ACHN (cell line): ENCODE measurements around the gene TPD52L2.
"Not testable (repeated sequence)": the region's sequence is repeated elsewhere in the genome, so short reads cannot be mapped to it uniquely, and the experiment has no call there.

Source experiments
- DNase-seq: peaks from one replicate; pipeline ENCODE4 v3.0.0-alpha.2; 2015
- in situ Hi-C: cut with HindIII; loops from 2 replicates; pipeline ENCODE4 v1.10.0; 2017; ENCODE audit warnings: low sequenced_read_pairs, low pct_ligation_motif_present, low pct_unique_long_range_greater_than_20kb

Gene TPD52L2

GRCh38 chr20:63851548-63851943 lies 13.5 kb upstream of the TPD52L2 start:
- in situ Hi-C loops = loop anchor here (25.0 kb wide), 1 partner anchor 264 kb away; no protein-coding TSS in a partner anchor
- not testable (repeated sequence) for DNase-seq

DNA sequence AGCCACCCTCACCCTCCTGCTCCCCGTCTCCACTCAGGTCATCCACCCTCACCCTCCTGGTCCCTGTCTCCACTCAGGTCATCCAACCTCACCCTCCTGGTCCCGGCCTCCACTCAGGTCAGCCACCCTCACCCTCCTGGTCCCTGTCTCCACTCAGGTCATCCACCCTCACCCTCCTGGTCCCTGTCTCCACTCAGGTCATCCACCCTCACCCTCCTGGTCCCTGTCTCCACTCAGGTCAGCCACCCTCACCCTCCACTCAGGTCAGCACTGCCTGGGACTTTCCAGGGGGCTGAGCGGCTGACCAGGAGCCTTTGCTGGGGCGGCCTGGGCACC lies 11.4 kb upstream of the TPD52L2 start:
- DNase-seq = not testable (repeated sequence)
- in situ Hi-C loops = loop anchor here (25.0 kb wide), 1 partner anchor 266 kb away; no protein-coding TSS in a partner anchor

DNA sequence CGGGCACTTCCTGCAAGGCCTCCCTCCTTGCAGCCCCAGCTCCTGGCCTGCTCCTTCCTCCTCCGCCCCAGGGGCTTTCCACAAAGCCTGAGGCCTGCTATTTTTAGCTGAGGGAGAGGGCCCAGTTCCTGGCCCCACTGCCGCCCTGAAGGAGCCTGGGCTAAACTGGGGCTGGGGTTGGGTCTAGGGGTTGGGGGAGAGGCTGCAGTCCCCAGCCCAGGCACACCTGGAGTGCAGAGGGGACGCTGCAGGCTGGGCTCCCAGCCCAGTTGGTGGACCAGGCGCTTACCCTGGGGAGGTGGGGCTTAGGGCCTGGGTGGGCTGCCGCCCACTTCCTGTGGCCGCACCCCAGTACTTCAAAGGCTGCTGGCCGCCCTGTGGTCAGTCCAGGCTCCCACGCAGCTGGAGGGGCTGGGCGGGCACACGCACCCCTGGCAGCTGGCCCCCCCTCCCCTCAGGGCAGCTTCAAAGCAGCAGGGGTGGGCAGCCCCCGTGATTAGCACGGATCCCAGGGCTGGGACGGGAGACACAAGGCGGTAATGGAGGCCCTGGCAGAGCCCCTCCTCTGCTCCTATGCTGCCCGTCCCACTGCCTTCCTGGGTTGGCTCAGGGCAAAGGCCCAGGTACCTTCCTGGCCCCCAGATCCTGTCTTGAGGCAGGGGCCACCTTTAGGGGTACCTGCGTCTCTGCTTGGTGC lies 10.9 kb upstream of the TPD52L2 start:
- no peak for DNase-seq
- in situ Hi-C loops = loop anchor here (25.0 kb wide), 1 partner anchor 267 kb away; no protein-coding TSS in a partner anchor

DNA sequence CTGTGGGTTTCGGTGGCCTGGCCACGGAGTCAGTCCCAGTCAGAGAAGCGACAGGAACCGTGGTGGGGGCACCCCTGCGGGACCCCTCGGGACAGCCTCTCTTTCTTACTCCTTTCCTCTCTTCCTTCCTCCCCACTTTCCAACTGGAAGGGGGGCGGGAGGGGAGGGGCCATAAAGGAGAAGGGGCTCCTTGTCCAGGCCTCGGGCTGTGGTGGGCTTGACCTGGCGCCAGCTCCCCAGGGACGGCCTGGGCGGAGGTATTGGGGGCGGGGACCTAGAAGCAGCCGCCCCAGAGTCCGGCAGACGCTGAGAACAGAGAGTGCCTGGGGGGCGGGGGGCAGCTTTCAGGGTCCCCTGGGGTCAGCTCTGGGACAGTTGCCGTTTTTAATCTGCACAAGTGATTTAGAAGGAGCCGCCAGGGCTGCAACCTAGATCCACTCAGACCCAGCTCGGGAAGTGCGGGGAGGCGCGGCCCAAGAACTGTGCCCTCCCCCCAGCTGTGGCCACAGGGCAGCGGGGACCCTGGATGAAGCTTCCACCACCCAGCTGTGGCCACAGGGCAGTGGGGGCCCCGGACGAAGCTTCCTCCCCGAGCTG lies 10.2 kb upstream of the TPD52L2 start:
- in situ Hi-C loops = loop anchor here (25.0 kb wide), 1 partner anchor 268 kb away; no protein-coding TSS in a partner anchor
- no peak for DNase-seq

DNA sequence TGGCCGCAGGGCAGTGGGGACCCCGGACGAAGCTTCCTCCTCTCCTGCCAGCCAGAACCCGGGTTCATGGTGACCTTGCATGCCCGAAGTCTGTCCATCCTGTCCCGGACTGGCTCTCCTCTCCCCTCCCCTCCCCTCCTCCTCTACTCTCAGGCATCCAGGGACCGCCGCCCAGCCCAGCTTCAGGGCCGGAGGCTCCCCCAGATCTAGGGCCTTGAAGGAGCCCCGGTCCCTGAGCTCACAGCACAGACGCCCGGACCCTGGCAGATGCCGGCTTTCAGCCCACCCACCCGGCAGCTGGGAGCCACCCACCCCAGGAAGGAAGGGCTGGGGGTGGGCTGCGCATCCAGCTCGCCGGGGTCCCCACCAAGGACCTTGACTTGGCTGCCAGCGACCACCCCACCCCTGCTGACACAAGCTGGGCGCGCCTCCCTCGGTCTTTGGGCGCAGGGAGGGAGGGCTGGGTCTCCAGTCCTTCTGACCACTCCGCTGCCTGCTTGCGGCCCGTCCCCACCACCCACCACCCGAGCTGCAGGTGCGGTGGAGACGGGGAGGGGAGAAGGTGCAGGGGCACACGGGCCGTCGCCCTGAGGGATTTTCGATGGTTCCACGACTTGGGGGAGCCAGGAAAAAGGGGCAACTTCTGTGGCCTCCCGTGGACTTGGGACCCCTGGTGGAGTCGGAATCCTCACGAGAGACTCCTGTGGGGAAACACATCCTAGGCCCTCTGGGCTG lies 9.5 kb upstream of the TPD52L2 start:
- in situ Hi-C loops = loop anchor here (25.0 kb wide), 1 partner anchor 268 kb away; no protein-coding TSS in a partner anchor
- DNase-seq = no peak

DNA sequence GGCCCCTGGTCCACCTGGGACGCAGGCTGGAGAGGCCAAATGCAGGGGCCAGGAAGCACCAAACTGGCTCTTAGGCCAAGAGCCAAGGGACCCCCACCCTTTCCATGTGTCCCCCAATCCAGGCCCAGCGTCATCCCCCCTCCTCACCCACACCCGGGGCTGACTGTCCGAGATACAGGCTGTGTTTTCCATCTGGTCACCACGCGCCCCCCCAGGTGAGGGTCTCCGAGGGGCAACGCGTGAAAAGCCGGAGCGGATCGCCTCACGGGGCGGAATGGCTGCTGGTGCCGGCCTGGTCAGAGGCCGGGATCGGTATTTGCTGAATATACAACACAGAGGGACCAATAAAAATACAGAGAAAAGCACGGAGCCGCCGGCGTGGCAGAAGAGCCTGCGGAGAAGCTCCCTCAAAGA lies 9.0 kb upstream of the TPD52L2 start:
- DNase-seq = no peak
- in situ Hi-C loops = loop anchor here (25.0 kb wide), 1 partner anchor 269 kb away; no protein-coding TSS in a partner anchor

DNA sequence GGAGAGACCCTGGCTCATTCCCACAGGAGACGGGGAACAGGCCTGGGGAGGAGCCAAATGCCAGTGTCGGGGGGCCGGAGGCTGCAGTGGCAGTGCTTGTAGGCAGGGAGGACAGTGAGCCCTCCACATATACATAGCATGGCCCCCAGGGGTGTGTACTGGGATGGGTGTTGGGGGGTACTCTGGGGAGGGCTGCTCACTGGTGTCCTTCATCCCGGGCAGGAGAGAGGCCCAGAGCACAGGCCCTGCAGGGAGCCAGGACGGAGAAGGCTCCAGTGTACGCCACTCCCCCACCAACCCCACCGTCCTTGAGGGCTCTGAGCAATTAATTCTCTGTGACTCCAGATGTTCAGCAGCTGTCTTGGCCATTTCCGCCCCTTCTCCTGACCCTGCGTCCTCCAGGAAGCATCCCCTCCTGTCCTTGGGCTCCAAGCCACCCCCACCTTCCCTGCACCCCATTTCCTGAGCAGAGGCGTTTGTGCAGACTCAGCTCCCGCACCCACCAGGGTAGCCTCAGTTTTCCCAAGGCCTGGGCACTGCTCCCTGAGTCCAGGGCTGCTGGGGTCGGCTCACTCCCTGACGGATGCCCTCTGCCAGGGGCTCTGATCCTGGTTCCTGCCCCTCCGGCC lies 7.2 kb upstream of the TPD52L2 start:
- no peak for DNase-seq
- in situ Hi-C loops = loop anchor here (25.0 kb wide), 1 partner anchor 271 kb away; no protein-coding TSS in a partner anchor

- no peak for DNase-seq
- in situ Hi-C loops = loop anchor here (25.0 kb wide), 1 partner anchor 271 kb away; no protein-coding TSS in a partner anchor
Observed at GRCh38 chr20:63858393-63859165, 6.5 kb upstream of the TPD52L2 start.

DNA sequence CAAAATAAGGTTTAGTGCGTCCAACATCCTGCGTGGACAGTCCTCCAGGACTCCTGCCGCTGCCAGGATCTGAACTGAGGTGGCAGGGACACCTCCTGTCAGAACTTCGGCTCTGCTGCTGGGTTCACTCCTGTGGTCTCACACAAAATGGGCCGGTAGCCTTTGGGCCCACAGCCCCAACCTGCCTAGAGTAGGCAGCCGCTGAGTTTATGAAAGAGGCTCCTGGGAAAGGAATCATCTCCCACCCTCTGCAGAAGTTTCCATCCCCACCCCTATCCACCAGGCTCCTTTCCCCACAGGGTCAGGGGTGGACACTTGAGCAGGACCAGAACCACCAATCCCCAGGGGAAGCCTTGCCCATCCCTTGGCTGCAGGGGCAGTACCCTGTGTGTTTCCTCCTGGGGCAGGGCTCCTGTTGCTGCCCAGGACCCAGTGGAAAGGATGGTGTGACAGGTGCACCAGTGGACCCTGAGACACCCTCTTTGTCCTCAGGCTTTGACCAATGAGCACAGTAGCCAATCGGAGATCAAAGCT lies 5.8 kb upstream of the TPD52L2 start:
- in situ Hi-C loops = loop anchor here (25.0 kb wide), 1 partner anchor 272 kb away; no protein-coding TSS in a partner anchor
- DNase-seq = no peak

DNA sequence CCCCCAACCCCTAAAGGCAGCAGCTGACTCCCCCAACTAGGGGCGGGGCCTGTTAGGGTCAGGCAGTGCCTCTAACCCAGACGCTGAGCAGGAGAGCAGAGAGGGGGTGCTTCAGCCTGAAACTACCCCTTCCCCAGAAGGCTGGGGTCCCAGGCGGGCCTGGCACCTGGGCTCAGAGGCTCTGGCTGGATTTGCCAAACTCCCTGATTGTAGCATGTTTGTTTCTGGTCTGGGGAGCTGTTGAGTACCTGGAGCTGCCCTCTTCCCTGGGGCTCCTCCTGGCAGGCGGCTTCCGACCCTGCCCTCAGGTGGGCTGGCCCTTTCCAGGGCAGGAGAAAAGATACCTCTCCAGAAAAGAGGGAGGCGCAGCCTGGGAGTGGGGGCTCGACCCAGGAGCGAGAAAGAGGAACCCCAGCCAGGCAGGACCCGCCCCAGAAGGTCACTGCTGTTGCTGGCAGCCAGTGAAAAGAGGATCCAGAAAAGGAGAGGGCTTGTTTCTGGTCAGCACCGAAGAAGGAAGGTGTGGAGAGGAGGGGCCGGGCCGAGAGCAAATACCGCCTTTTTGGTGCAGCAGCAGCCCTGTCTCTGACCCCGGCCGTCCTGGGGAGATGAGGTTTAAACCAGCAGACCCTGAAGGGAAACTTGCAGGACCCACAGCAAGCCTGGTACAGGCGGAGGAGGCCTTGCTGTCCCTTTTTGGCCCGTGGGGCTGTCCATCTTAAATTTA lies 4.6 kb upstream of the TPD52L2 start:
- no peak for DNase-seq
- in situ Hi-C loops = loop anchor here (25.0 kb wide), 1 partner anchor 273 kb away; no protein-coding TSS in a partner anchor

DNA sequence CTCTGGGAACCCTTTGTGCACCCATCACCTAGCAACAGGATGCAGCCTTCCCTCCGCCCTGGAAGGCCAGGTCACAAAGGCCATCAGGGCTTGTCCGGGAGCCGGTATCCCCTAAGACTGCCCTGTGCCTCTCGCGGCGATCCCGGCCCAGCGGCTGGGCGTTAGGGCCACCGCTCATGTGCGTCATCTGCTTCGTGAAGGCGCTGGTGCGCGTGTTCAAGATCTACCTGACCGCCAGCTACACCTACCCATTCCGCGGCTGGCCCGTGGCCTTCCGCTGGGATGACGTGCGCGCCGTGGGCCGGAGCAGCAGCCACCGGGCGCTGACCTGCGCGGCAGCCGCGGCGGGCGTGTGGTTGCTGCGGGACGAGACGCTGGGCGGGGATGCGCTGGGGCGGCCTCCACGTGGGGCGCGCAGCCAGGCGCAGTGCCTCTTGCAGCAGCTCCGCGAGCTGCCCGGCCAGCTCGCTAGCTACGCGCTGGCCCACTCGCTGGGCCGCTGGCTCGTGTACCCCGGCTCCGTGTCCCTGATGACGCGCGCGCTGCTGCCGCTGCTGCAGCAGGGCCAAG lies 3.6 kb upstream of the TPD52L2 start, which contains the start of gene ABHD16B:
Gene ABHD16B (plus strand): TSS at position 134 of the 570 bp plus-strand sequence. CDS start 43 bp downstream, at position 177.
- in situ Hi-C loops = loop anchor here (25.0 kb wide), 1 partner anchor 274 kb away; no protein-coding TSS in a partner anchor
- DNase-seq = no peak

GRCh38 chr20:63861981-63862901 lies 2.8 kb upstream of the TPD52L2 start:
- DNase-seq = no peak
- in situ Hi-C loops = loop anchor here (25.0 kb wide), 1 partner anchor 275 kb away; no protein-coding TSS in a partner anchor

GRCh38 chr20:63863021-63863797 lies 1.9 kb upstream of the TPD52L2 start:
- in situ Hi-C loops = loop anchor here (25.0 kb wide), 1 partner anchor 276 kb away; no protein-coding TSS in a partner anchor
- no peak for DNase-seq

DNA sequence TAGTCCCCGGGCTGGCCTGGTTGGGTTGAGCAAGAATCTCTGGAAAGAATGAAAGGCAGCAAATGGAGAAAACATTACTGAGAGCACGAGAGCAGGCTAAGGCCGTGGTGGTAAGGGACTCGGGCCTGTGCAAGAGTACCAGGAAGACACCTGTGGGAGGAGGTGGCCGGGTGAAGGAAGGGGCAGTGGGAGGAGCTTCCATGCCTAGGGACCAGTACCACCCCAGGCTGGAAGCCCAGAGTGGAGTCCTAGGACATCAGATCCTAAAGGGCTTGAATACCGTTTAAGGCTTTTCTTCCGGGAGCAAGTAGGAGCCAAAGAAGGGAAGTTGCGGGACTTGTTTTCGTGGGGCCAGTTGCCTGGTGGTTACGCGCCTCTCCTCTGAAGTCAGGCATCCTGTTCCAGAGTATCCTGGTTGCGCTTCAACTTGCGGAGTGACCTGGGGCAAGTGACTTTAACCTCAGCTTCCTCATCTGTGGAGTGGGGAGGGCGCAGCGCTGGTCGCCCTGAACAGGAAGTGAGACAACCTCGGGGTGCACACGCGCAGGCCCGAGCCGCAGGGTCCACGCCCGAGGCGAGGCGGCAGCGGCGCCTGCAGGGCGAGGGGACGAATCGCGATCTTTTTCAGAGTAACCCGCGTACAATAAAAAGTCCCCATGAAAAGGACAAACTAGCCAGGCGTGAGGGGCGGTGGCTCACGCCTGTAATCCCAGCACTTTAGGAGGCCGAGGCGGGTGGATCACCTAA lies 1.1 kb upstream of the TPD52L2 start:
- DNase-seq = peak; percentile 84
- in situ Hi-C loops = loop anchor here (25.0 kb wide), 1 partner anchor 277 kb away; no protein-coding TSS in a partner anchor
